NOMO-1 treated with dmso at 0.1 percent for 144 hours (cell line): ENCODE data around the gene ZG16.
A peak's percentile ranks its signal among the peaks of the same experiment; 100 is the strongest.
"Not testable (repeated sequence)": the region's sequence is repeated elsewhere in the genome, so short reads cannot be mapped to it uniquely, and the experiment has no call there.

Experiments
- DNase-seq: peaks from one replicate; lab custom pipeline; 2025; ENCODE audit not compliant: unreplicated experiment; lab: John Stamatoyannopoulos, UW

Gene ZG16

GRCh38 chr16:29747947-29748759 is 29.9 kb upstream of the ZG16 start:
- DNase-seq: no peak

DNA sequence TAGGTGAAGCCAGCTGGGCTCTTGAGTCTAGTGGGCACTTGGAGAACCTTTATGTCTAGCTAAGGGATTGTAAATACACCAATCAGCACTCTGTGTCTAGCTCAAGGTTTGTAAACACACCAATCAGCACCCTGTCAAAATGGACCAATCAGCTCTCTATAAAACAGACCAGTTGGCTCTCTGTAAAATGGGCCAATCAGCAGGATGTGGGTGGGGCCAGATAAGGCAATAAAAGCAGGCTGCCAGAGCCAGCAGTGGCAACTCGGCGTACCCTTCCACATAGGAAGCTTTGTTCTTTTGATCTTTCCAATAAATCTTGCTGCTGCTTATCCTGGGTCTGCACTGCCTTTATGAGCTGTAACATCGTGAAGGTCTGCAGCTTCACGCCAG is 29.3 kb upstream of the ZG16 start:
- DNase-seq: not testable (repeated sequence)

DNA sequence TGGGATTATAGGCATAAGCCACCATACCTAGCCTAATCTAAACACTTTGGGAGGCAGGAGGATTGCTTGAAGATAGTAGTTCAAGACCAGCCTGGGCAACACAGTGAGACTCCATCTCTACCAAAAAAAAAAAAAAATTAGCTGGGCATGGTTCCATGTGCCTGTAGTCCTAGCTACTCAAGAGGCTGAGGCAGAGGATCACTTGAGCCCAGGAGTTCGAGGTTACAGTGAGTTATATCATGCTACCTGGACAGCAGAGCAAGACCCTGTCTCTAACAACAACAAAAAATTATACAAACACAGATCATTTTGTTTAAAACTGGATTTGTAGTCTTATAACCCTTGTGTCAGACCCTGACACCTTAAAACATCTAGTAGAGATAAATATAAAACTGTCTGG is 24.5 kb upstream of the ZG16 start:
- DNase-seq: no peak

DNA sequence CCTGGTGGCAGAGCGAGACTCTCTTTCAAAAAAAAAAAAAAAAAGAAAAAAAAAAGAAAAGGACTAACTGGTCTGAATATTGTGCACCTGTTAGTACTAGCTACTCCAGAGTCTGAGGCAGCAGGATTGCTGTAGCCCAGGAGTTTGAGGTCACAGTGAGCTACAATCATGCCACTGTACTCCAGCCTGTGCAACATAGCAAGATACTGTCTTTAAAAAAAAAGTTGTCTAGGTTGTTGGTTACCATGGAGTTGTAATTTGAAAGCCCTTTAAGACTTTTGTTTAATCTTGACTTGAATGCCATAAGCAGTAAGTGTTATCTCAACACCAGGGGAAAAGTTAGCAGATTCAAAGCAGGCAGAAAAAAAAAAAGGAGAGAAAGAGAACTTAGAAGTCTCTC is 21.4 kb upstream of the ZG16 start:
- DNase-seq: no peak

DNA sequence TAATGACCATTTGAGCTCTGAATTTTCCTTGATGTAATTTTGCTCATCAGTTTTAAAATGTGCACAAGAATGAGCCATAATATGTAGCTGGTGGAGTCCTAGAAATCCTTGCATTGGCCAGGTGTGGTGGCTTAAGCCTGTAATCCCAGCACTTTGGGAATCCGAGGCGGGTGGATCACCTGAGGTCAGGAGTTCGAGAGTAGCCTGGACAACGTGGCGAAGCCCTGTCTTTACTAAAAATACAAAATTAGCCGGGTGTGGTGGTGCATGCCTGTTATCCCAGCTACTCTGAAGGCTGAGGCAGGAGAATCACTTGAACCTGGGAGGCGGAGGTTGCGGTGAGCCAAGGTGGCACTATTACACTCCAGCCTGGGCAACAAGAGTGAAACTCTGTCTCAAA is 21.0 kb upstream of the ZG16 start:
- DNase-seq: not testable (repeated sequence)

GRCh38 chr16:29757950-29758466 is 20.0 kb upstream of the ZG16 start:
- DNase-seq: peak; percentile 43

GRCh38 chr16:29760567-29761279 is 17.3 kb upstream of the ZG16 start:
- DNase-seq: no peak

GRCh38 chr16:29761280-29761651 is 16.8 kb upstream of the ZG16 start:
- DNase-seq: not testable (repeated sequence)

GRCh38 chr16:29761882-29762281 is 16.2 kb upstream of the ZG16 start:
- DNase-seq: no peak

- DNase-seq: no peak
Measured at GRCh38 chr16:29763326-29763725, 14.7 kb upstream of the ZG16 start.

GRCh38 chr16:29765167-29766032 is 12.7 kb upstream of the ZG16 start:
- no peak for DNase-seq

GRCh38 chr16:29766571-29766970 is 11.5 kb upstream of the ZG16 start:
- no peak for DNase-seq

DNA sequence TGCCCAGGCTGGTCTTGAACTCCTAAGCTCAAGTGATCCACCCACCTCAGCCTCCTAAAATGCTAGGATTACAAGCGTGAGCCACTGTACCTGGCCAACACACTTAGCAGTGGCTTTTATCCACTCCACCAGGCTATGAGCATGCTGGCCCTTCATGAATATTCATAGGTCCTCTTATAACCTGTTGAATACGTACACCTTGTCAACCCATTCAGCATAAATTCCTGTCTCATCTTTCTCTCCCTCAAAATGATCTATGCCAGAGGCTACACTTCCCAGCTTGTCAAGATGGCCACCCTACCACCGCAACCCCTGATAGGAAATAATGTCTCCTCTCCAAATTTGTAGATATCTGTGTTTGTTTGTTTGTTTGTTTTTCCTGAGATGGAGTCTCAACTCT is 11.0 kb upstream of the ZG16 start:
- no peak for DNase-seq

DNA sequence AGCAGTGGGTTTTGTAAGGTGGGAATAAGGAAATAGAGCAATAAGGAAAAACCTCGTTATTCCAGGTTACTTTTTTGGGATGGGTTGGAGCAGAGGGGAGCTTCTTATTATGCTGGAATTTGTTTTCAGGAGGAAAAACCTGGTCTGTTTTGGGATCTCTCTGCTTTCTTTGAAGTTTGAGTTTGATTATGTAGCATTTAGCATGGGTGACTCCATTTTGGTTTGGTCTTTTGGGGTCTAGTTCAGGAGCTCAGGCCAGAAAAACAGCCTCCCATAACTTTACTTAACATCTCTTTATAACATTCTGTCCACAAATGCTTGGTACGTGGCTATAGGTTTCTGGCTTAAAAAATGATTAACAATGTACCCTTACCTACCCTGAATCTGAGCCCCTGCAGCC is 8.5 kb upstream of the ZG16 start:
- no peak for DNase-seq

GRCh38 chr16:29770250-29770929 is 7.7 kb upstream of the ZG16 start:
- DNase-seq: no peak

DNA sequence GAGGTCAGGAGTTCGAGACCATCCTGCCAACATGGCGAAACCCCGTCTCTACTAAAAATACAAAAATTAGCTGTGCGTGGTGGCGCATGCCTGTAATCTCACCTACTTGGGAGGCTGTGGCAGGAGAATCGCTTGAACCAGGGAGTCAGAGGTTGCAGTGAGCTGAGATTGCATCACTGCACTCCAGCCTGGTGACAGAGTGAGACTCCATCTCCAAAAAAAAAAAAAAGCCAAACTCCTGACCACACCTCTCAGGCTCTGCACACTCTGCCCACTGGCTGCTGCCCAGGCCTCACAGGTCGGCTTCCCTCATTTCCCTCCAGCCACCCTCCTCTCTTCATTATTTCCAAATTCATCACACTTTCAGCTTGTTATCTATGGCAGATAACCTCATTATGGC is 5.7 kb upstream of the ZG16 start:
- not testable (repeated sequence) for DNase-seq

DNA sequence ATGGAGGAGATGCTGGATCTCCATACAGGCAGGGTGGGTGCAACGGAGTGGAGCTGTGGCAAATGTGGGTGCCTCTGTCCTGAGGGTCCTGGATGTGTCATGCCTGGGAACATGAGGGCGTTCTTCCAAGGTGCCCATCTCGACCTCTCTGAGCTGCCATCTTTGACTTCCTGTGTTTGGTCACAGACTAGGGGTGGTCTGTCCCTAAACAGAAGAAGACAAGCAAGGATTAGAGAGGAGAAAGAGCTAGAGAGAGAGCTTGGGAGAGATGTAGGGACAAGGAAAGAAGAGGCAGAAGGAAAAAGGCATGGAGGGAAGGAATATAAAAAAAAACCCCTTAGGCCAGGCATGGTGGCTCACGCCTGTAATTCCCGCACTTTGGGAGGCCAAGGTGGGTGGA is 3.3 kb upstream of the ZG16 start:
- DNase-seq: no peak

- no peak for DNase-seq
Measured at GRCh38 chr16:29775742-29776408, 2.2 kb upstream of the ZG16 start.

DNA sequence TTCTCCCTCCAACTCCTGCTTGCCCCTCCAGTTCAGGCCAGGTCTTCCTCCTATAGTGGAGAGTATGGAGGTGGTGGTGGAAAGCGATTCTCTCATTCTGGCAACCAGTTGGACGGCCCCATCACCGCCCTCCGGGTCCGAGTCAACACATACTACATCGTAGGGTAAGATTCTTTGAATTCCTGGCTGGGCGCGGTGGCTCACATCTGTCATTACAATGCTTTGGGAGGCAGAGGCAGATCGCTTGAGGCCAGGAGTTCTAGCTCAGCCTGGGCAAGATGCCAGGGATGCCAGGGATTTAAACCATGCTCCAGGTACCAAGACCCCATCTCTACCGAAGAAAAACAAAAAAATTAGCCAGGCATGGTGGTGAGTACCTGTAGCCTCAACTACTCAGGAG is 1.4 kb downstream of the ZG16 start:
- no peak for DNase-seq
